ENCODE results near the gene BOC.

BOC gene

GRCh38 chr3:113304856-113305540 lies 93.6 kb downstream of the BOC start:
- Histone ChIP-seq H3K4me1 (ENCODE audit: control insufficient read depth in 5 of 5, insufficient read depth in 5 of 5, low read length in 5 of 5) (no peaks in the 10 kb centered on the region), H3K27me3 (ENCODE audit: control insufficient read depth in 5 of 5, insufficient read depth in 4 of 5, low read length in 5 of 5) (no peaks in the 10 kb centered on the region), H3K4me3 (ENCODE audit: low read depth in 1 of 5, low read length in 5 of 5) (no peak overlapping the region), H3K27ac (ENCODE audit: low read depth, low read length) (no peak overlapping the region), H3K36me3 (ENCODE audit: control insufficient read depth in 5 of 5, insufficient read depth in 5 of 5, low read length in 5 of 5) (peaks cover 3 to 13% (median 5%) of the 10 kb centered on the region in 5 donors), H3K9ac (ENCODE audit: low read length in 5 of 5) (no peak overlapping the region), H3K9me3 (ENCODE audit: control insufficient read depth in 5 of 5, low read length in 5 of 5) (no peaks in the 10 kb centered on the region)

- Histone ChIP-seq H3K9ac (ENCODE audit: low read length in 5 of 5) (no peak overlapping the region), H3K27me3 (ENCODE audit: control insufficient read depth in 5 of 5, insufficient read depth in 4 of 5, low read length in 5 of 5) (no peaks in the 10 kb centered on the region), H3K9me3 (ENCODE audit: control insufficient read depth in 5 of 5, low read length in 5 of 5) (peaks cover 0 to 9% (median 7%) of the 10 kb centered on the region in 5 donors), H3K4me3 (ENCODE audit: low read depth in 1 of 5, low read length in 5 of 5) (no peak overlapping the region), H3K4me1 (ENCODE audit: control insufficient read depth in 5 of 5, insufficient read depth in 5 of 5, low read length in 5 of 5) (no peaks in the 10 kb centered on the region), H3K27ac (ENCODE audit: low read depth, low read length) (no peak overlapping the region), H3K36me3 (ENCODE audit: control insufficient read depth in 5 of 5, insufficient read depth in 5 of 5, low read length in 5 of 5) (peaks cover 0 to 4% (median 0%) of the 10 kb centered on the region in 5 donors)
These were observed 99.6 kb downstream of the BOC start for GRCh38 chr3:113310960-113311359.

- Histone ChIP-seq H3K4me3 (ENCODE audit: low read depth in 1 of 5, low read length in 5 of 5) (no peak overlapping the region), H3K9me3 (ENCODE audit: control insufficient read depth in 5 of 5, low read length in 5 of 5) (peaks cover 2 to 12% (median 7%) of the 10 kb centered on the region in 5 donors), H3K36me3 (ENCODE audit: control insufficient read depth in 5 of 5, insufficient read depth in 5 of 5, low read length in 5 of 5) (peaks cover 0 to 9% (median 0%) of the 10 kb centered on the region in 5 donors), H3K4me1 (ENCODE audit: control insufficient read depth in 5 of 5, insufficient read depth in 5 of 5, low read length in 5 of 5) (no peaks in the 10 kb centered on the region), H3K27me3 (ENCODE audit: control insufficient read depth in 5 of 5, insufficient read depth in 4 of 5, low read length in 5 of 5) (no peaks in the 10 kb centered on the region), H3K9ac (ENCODE audit: low read length in 5 of 5) (no peak overlapping the region), H3K27ac (ENCODE audit: low read depth, low read length) (no peak overlapping the region)
These were observed 101.1 kb downstream of the BOC start for GRCh38 chr3:113312416-113312815.

- Histone ChIP-seq H3K27me3 (ENCODE audit: control insufficient read depth in 5 of 5, insufficient read depth in 4 of 5, low read length in 5 of 5) (no peaks in the 10 kb centered on the region), H3K27ac (ENCODE audit: low read depth, low read length) (no peak overlapping the region), H3K9me3 (ENCODE audit: control insufficient read depth in 5 of 5, low read length in 5 of 5) (peaks cover 2 to 12% (median 7%) of the 10 kb centered on the region in 5 donors), H3K36me3 (ENCODE audit: control insufficient read depth in 5 of 5, insufficient read depth in 5 of 5, low read length in 5 of 5) (peaks cover 0 to 8% (median 0%) of the 10 kb centered on the region in 5 donors), H3K4me3 (ENCODE audit: low read depth in 1 of 5, low read length in 5 of 5) (no peak overlapping the region), H3K9ac (ENCODE audit: low read length in 5 of 5) (no peak overlapping the region), H3K4me1 (ENCODE audit: control insufficient read depth in 5 of 5, insufficient read depth in 5 of 5, low read length in 5 of 5) (no peaks in the 10 kb centered on the region)
These were observed 103.6 kb downstream of the BOC start for GRCh38 chr3:113314923-113315322.

- H3K4me1 ChIP-seq (ENCODE audit: control insufficient read depth in 5 of 5, insufficient read depth in 5 of 5, low read length in 5 of 5), result peaks cover 0 to 9% (median 0%) of the 10 kb centered on the region in 5 donors
These were observed 118.4 kb downstream of the BOC start for GRCh38 chr3:113329757-113330156.

GRCh38 chr3:113330742-113331141 lies 119.4 kb downstream of the BOC start:
- peaks cover 0 to 9% (median 0%) of the 10 kb centered on the region in 5 donors for H3K4me1 ChIP-seq (ENCODE audit: control insufficient read depth in 5 of 5, insufficient read depth in 5 of 5, low read length in 5 of 5)
- H3K9me3 ChIP-seq (ENCODE audit: control insufficient read depth in 5 of 5, low read length in 5 of 5), result no peaks in the 10 kb centered on the region
- peaks cover 0 to 10% (median 5%) of the 10 kb centered on the region in 5 donors for H3K36me3 ChIP-seq (ENCODE audit: control insufficient read depth in 5 of 5, insufficient read depth in 5 of 5, low read length in 5 of 5)
- no peak overlapping the region for H3K27ac ChIP-seq (ENCODE audit: low read depth, low read length)
- H3K4me3 ChIP-seq (ENCODE audit: low read depth in 1 of 5, low read length in 5 of 5), result no peak overlapping the region
- H3K9ac ChIP-seq (ENCODE audit: low read length in 5 of 5), result no peak overlapping the region
- H3K27me3 ChIP-seq (ENCODE audit: control insufficient read depth in 5 of 5, insufficient read depth in 4 of 5, low read length in 5 of 5), result no peaks in the 10 kb centered on the region

More at GRCh38 chr3:113329757-113330156, 118.4 kb downstream of the BOC start:
- Histone ChIP-seq H3K4me3 (ENCODE audit: low read depth in 1 of 5, low read length in 5 of 5) (no peak overlapping the region), H3K36me3 (ENCODE audit: control insufficient read depth in 5 of 5, insufficient read depth in 5 of 5, low read length in 5 of 5) (peaks cover 0 to 12% (median 6%) of the 10 kb centered on the region in 5 donors), H3K27ac (ENCODE audit: low read depth, low read length) (no peak overlapping the region), H3K9me3 (ENCODE audit: control insufficient read depth in 5 of 5, low read length in 5 of 5) (peaks cover 0 to under 1% (median 0%) of the 10 kb centered on the region in 5 donors), H3K9ac (ENCODE audit: low read length in 5 of 5) (no peak overlapping the region), H3K27me3 (ENCODE audit: control insufficient read depth in 5 of 5, insufficient read depth in 4 of 5, low read length in 5 of 5) (no peaks in the 10 kb centered on the region)

GRCh38 chr3:113331187-113331586 lies 119.8 kb downstream of the BOC start:
- no peak overlapping the region for H3K4me3 ChIP-seq (ENCODE audit: low read depth in 1 of 5, low read length in 5 of 5)
- H3K9me3 ChIP-seq (ENCODE audit: control insufficient read depth in 5 of 5, low read length in 5 of 5), result no peaks in the 10 kb centered on the region
- H3K27ac ChIP-seq (ENCODE audit: low read depth, low read length), result no peak overlapping the region
- no peak overlapping the region for H3K9ac ChIP-seq (ENCODE audit: low read length in 5 of 5)
- H3K36me3 ChIP-seq (ENCODE audit: control insufficient read depth in 5 of 5, insufficient read depth in 5 of 5, low read length in 5 of 5), result peaks cover 0 to 6% (median under 1%) of the 10 kb centered on the region in 5 donors
- no peaks in the 10 kb centered on the region for H3K27me3 ChIP-seq (ENCODE audit: control insufficient read depth in 5 of 5, insufficient read depth in 4 of 5, low read length in 5 of 5)
- peaks cover 0 to 9% (median 0%) of the 10 kb centered on the region in 5 donors for H3K4me1 ChIP-seq (ENCODE audit: control insufficient read depth in 5 of 5, insufficient read depth in 5 of 5, low read length in 5 of 5)
